GM23338 (cell line): ENCODE data around the gene BEND6. TPM values are rescaled to one million over a fixed set of nuclear protein-coding genes. Genes with fewer than 3 reads are reported as not detected.

Source experiments
- ATAC-seq: fragments of 200-7000 bp; cut with Tn5 transposase; 3 replicates; pipeline ENCODE4 v1.9.1; 2020
- DNase-seq: peaks from one replicate; pipeline ENCODE4 v3.0.0-alpha.2; 2015; ENCODE audit warnings: low spot score
- H2AFZ ChIP-seq: fragments of 200-600 bp; sonication (generic); 2 replicates; pipeline ENCODE4 v1.8.0; 2016; ENCODE audit warnings: antibody characterized with exemption, mild to moderate bottlenecking, moderate library complexity
- H3F3A ChIP-seq: fragments of 200-600 bp; sonication (generic); replicated peaks from 2 replicates; pipeline ENCODE4 v1.8.0; 2017; ENCODE audit warnings: antibody characterized with exemption, mixed run types, low read depth
- H3K27ac ChIP-seq: fragments of 200-600 bp; sonication (generic); 2 replicates; pipeline ENCODE4 v1.6.1; 2016; ENCODE audit warnings: low read depth
- H3K27me3 ChIP-seq: fragments of 200-600 bp; sonication (generic); 2 replicates; pipeline ENCODE4 v1.8.0; 2016; ENCODE audit warnings: mild to moderate bottlenecking, mixed run types, moderate library complexity; ENCODE audit not compliant: insufficient read depth
- H3K36me3 ChIP-seq: fragments of 200-600 bp; sonication (generic); 2 replicates; pipeline ENCODE4 v1.8.0; 2016; ENCODE audit warnings: mild to moderate bottlenecking; ENCODE audit not compliant: insufficient read depth
- H3K4me1 ChIP-seq: fragments of 200-600 bp; sonication (generic); 2 replicates; pipeline ENCODE4 v1.8.0; 2016; ENCODE audit warnings: mild to moderate bottlenecking, moderate library complexity; ENCODE audit not compliant: insufficient read depth
- H3K4me2 ChIP-seq: fragments of 200-600 bp; sonication (generic); 2 replicates; pipeline ENCODE4 v1.7.1; 2017; ENCODE audit warnings: mixed run types
- H3K4me3 ChIP-seq: fragments of 200-600 bp; sonication (generic); 2 replicates; pipeline ENCODE4 v1.6.1; 2016; ENCODE audit warnings: mixed run types
- H3K79me2 ChIP-seq: fragments of 200-600 bp; sonication (generic); replicated peaks from 2 replicates; pipeline ENCODE4 v1.8.0; 2017; ENCODE audit warnings: mild to moderate bottlenecking; ENCODE audit not compliant: insufficient read depth
- H3K9me2 ChIP-seq: fragments of 200-600 bp; sonication (generic); 2 replicates; pipeline ENCODE4 v1.8.0; 2017; ENCODE audit not compliant: insufficient read depth
- H4K20me1 ChIP-seq: fragments of 200-600 bp; sonication (generic); replicated peaks from 2 replicates; pipeline ENCODE4 v1.8.0; 2017; ENCODE audit warnings: mild to moderate bottlenecking; ENCODE audit not compliant: insufficient read depth
- H3K27ac Mint-ChIP-seq: 2 replicates; pipeline ENCODE4 v1.8.0; 2020; ENCODE audit warnings: inconsistent platforms, mild to moderate bottlenecking, moderate library complexity, mixed read lengths
- H3K27me3 Mint-ChIP-seq: 3 replicates; pipeline ENCODE4 v1.8.0; 2022; ENCODE audit warnings: low read depth, mild to moderate bottlenecking, moderate library complexity, mixed read lengths, inconsistent platforms; ENCODE audit not compliant: insufficient read depth, poor library complexity
- H3K36me3 Mint-ChIP-seq: 3 replicates; pipeline ENCODE4 v1.8.0; 2021; ENCODE audit warnings: low read depth, mild to moderate bottlenecking, inconsistent platforms, moderate library complexity, mixed read lengths
- H3K4me1 Mint-ChIP-seq: 3 replicates; pipeline ENCODE4 v1.8.0; 2020; ENCODE audit warnings: mild to moderate bottlenecking, inconsistent platforms, mixed read lengths
- H3K4me3 Mint-ChIP-seq: 3 replicates; pipeline ENCODE4 v1.8.0; 2021; ENCODE audit warnings: moderate library complexity, mild to moderate bottlenecking, inconsistent platforms, mixed read lengths
- H3K9me3 Mint-ChIP-seq: 3 replicates; pipeline ENCODE4 v1.8.0; 2020; ENCODE audit warnings: moderate library complexity, mild to moderate bottlenecking, inconsistent platforms, mixed read lengths
- CREB1 ChIP-seq: fragments of 250-450 bp; sonication (Bioruptor Pico); IDR thresholded peaks from 2 replicates; pipeline ENCODE4 v1.5.0; 2020; ENCODE audit warnings: low read depth, mild to moderate bottlenecking, moderate library complexity
- CTCF ChIP-seq, 2 experiments: fragments of 200-600 bp in 1 of 2; sonication (generic) in 1 of 2; conservative IDR thresholded peaks; 2 replicates each; pipeline versions ENCODE4 v1.5.1 to v1.6.1; 2016 to 2017; ENCODE audit warnings: antibody characterized with exemption in 2 of 2, low read depth in 2 of 2, mild to moderate bottlenecking in 2 of 2, moderate library complexity in 1 of 2
- ETS1 ChIP-seq: IDR thresholded peaks from 2 replicates; pipeline ENCODE4 v1.6.1; 2016; ENCODE audit warnings: antibody characterized with exemption
- EZH2 ChIP-seq: fragments of 200-600 bp; sonication (generic); IDR thresholded peaks from one replicate; pipeline ENCODE4 v1.8.0; 2017; ENCODE audit warnings: antibody characterized with exemption, mild to moderate bottlenecking, low read depth; ENCODE audit not compliant: unreplicated experiment
- EZH2phosphoT487 ChIP-seq: fragments of 200-600 bp; sonication (generic); IDR thresholded peaks from one replicate; pipeline ENCODE4 v1.8.1; 2018; ENCODE audit warnings: antibody characterized with exemption; ENCODE audit not compliant: unreplicated experiment
- NANOG ChIP-seq: IDR thresholded peaks from 2 replicates; pipeline ENCODE4 v1.6.1; 2016; ENCODE audit warnings: antibody characterized with exemption, borderline replicate concordance
- REST ChIP-seq: IDR thresholded peaks from one replicate; pipeline ENCODE4 v1.6.1; 2018; ENCODE audit warnings: antibody characterized with exemption; ENCODE audit not compliant: unreplicated experiment
- ZNF114 ChIP-seq: fragments of 250-450 bp; sonication (Bioruptor Pico); IDR thresholded peaks from 2 replicates; pipeline ENCODE4 v1.5.0; 2020; ENCODE audit warnings: mild to moderate bottlenecking, moderate library complexity
- ZNF331 ChIP-seq: fragments of 250-450 bp; sonication (Bioruptor Pico); IDR thresholded peaks from 2 replicates; pipeline ENCODE4 v1.5.0; 2020; ENCODE audit warnings: low read depth, mild to moderate bottlenecking, moderate library complexity
- ZNF462 ChIP-seq: fragments of 250-450 bp; sonication (Bioruptor Pico); IDR thresholded peaks from 2 replicates; pipeline ENCODE4 v1.5.0; 2020; ENCODE audit warnings: mild to moderate bottlenecking, moderate library complexity
- polyA plus RNA-seq: library from polyadenylated mRNA; unstranded; fragments of >200 nt; fragmentation: Nextera tagmentation; extraction: Ambion mirVana; gene quantifications from 2 replicates; pipeline ENCODE4 v1.2.1, GENCODE V29; 2016
- total RNA-seq: library from RNA; depleted of rRNA; stranded (reverse); fragments of >200 nt; shearing (Covaris generic); gene quantifications from 2 replicates; pipeline ENCODE4 v1.2.3, GENCODE V29; 2014

BEND6 gene
- total and polyA plus RNA-seq, 2 experiments from 2014 or later = 6.0 to 6.7 TPM

GRCh38 chr6:56922645-56923044 is 32.3 kb upstream of the BEND6 start:
- Mint-ChIP-seq H3K4me1 (peaks cover 17% of the 10 kb centered on the region), H3K4me3 (no peak overlapping the region), H3K9me3 (no peaks in the 10 kb centered on the region), H3K27ac (no peak overlapping the region), H3K36me3 (no peaks in the 10 kb centered on the region), H3K27me3 (peaks cover 3% of the 10 kb centered on the region)
- no peak overlapping the region for H3K27ac ChIP-seq
- no peak overlapping the region for H2AFZ ChIP-seq
- H3K4me3 ChIP-seq = no peak overlapping the region
- no peaks in the 10 kb centered on the region for H3F3A ChIP-seq
- H3K9me2 ChIP-seq = no peaks in the 10 kb centered on the region
- H3K4me2 ChIP-seq = no peak overlapping the region
- H3K4me1 ChIP-seq = peaks cover 4% of the 10 kb centered on the region; the same call in 1 of the 2 replicates
- no peaks in the 10 kb centered on the region for H3K79me2 ChIP-seq
- no peaks in the 10 kb centered on the region for H3K27me3 ChIP-seq
- TF ChIP-seq ZNF331 (CRISPR knock-in tag) = no peak
- TF ChIP-seq NANOG = no peak
- no peak for TF ChIP-seq EZH2phosphoT487
- TF ChIP-seq ZNF114 = no peak
- no peak for TF ChIP-seq CREB1
- no peaks in the 10 kb centered on the region for H3K36me3 ChIP-seq
- no peak for ATAC-seq
- H4K20me1 ChIP-seq = no peaks in the 10 kb centered on the region
- DNase-seq = no peak

GRCh38 chr6:56923565-56923964 is 31.3 kb upstream of the BEND6 start:
- Mint-ChIP-seq H3K27ac (no peak overlapping the region), H3K9me3 (no peaks in the 10 kb centered on the region), H3K36me3 (no peaks in the 10 kb centered on the region), H3K27me3 (peaks cover 5% of the 10 kb centered on the region), H3K4me3 (no peak overlapping the region), H3K4me1 (peaks cover 22% of the 10 kb centered on the region)
- DNase-seq = no peak
- Histone ChIP-seq H3F3A (no peaks in the 10 kb centered on the region), H3K79me2 (no peaks in the 10 kb centered on the region), H3K4me2 (no peak overlapping the region), H4K20me1 (no peaks in the 10 kb centered on the region), H3K36me3 (no peaks in the 10 kb centered on the region), H3K27ac (no peak overlapping the region), H3K4me1 (peaks cover 9% of the 10 kb centered on the region; the same call in 1 of the 2 replicates), H3K9me2 (no peaks in the 10 kb centered on the region), H3K27me3 (no peaks in the 10 kb centered on the region), H3K4me3 (no peak overlapping the region), H2AFZ (no peak overlapping the region)
- no peak for ATAC-seq
- TF ChIP-seq REST (no peak), NANOG (no peak), ZNF462 (CRISPR knock-in tag) (no peak), CTCF (conservative IDR thresholded peaks at IDR 0.05; ENCODE audit: low read depth in 2 of 2) (no peak), EZH2phosphoT487 (no peak), EZH2 (no peak), ETS1 (no peak)
